Heart left ventricle (tissue), 16 donors: ENCODE results near the gene AAR2. TPM values are rescaled to one million over a fixed set of nuclear protein-coding genes. Genes with fewer than 3 reads are reported as not detected.

Source experiments
- ATAC-seq, 4 donors: fragments of 200-7000 bp; cut with Tn5 transposase; one replicate each; pipeline ENCODE4 v1.9.1; 2020 to 2022; ENCODE audit warnings: moderate library complexity in 4 of 4, mild to moderate bottlenecking in 3 of 4, moderate number of reproducible peaks in 1 of 4
- DNase-seq, 5 donors: peaks; one replicate each; pipeline ENCODE4 v3.0.0-alpha.2; 2020
- H3K27ac ChIP-seq, 12 donors: fragments of 200-600 bp; sonication (generic) in 4 of 12; one replicate each; pipeline versions ENCODE4 v1.5.0 to v1.8.0; 2016 to 2022; ENCODE audit warnings: mild to moderate bottlenecking in 2 of 12
- H3K27me3 ChIP-seq, 9 donors: fragments of 200-600 bp; sonication (generic) in 2 of 9; one replicate each; pipeline versions ENCODE4 v1.5.1 to v1.8.0; 2016 to 2022; ENCODE audit warnings: mild to moderate bottlenecking in 3 of 9
- H3K36me3 ChIP-seq, 9 donors: fragments of 200-600 bp; sonication (generic) in 2 of 9; one replicate each; pipeline versions ENCODE4 v1.5.0 to v1.8.0; 2018 to 2022; ENCODE audit warnings: mild to moderate bottlenecking in 2 of 9
- H3K4me1 ChIP-seq, 12 donors: fragments of 200-600 bp; sonication (generic) in 4 of 12; one replicate each; pipeline versions ENCODE4 v1.5.0 to v1.8.0; 2016 to 2022; ENCODE audit warnings: mild to moderate bottlenecking in 3 of 12
- H3K4me3 ChIP-seq, 12 donors: fragments of 200-600 bp; sonication (generic) in 4 of 12; one replicate each; pipeline versions ENCODE4 v1.5.0 to v1.8.0; 2017 to 2022; ENCODE audit warnings: mild to moderate bottlenecking in 9 of 12, moderate library complexity in 4 of 12
- H3K9me3 ChIP-seq, 12 donors: fragments of 200-600 bp; sonication (generic) in 4 of 12; one replicate each; pipeline versions ENCODE4 v1.5.0 to v1.8.0; 2016 to 2022; ENCODE audit warnings: mild to moderate bottlenecking in 1 of 12
- POLR2A ChIP-seq, 2 donors: fragments of 450-650 bp; IDR thresholded peaks; one replicate each; pipeline ENCODE4 v1.6.1; 2017; ENCODE audit warnings: antibody characterized with exemption in 2 of 2, mild to moderate bottlenecking in 2 of 2, moderate library complexity in 2 of 2
- WGBS, 4 donors: extraction: QIAGEN DNeasy Blood & Tissue Kit in 2 of 4; methylation state at CpG; one replicate each; pipeline versions ENCODE4 v1.1.5 to v1.1.7; 2013 to 2018; 5-methylcytosine and 5-hydroxymethylcytosine counted together
- intact Hi-C, 10 donors: fragments of 100-400 bp; cut with DNase I; formaldehyde crosslinking; loops; one replicate each; pipeline versions ENCODE4 v1.11.1 to v1.14.2; 2022
- polyA plus RNA-seq, 2 donors: library from polyadenylated mRNA; stranded (reverse); fragments of 200-250 nt; gene quantifications; one replicate each; pipeline ENCODE4 v1.2.3, GENCODE V29; 2013
- total RNA-seq, 9 donors: library from RNA; depleted of rRNA in 2 of 9; stranded (reverse); fragments of >200 nt in 2 of 9; fragmentation: NEBNext Ultra II Directional in 3 of 9; extraction: Animal tissue kit (Norgen Biotek cat#: 25700) in 3 of 9; gene quantifications; one replicate each; pipeline versions ENCODE4 v1.1.0 to v1.2.4, GENCODE V29; 2016 to 2023
- TF ChIP-seq, protein P1 (sequence below), 12 donors: fragments of 200-600 bp; sonication (generic) in 4 of 12; IDR thresholded peaks; one replicate each; pipeline versions ENCODE4 v1.5.0 to v1.8.0; 2018 to 2022; ENCODE audit warnings: antibody characterized with exemption in 12 of 12, mild to moderate bottlenecking in 5 of 12
- donor health status: ischemic (EF 13 %, LVEDD 7.1; RV severe dilation, severe dysfunction).
- donor health status: healthy with polysubstance abuse.
- donor health status: DM: no; HTN: yes; CAD: no.
- donor health status: DM: no; HTN: no; CAD: no.
- donor health status: ischemic (EF 25% LVEDD 6.9; RV normal size, moderate dysfunction).
- donor health status: ischemic (EF 25% LVEDD 5.7; RV mildly dilated, moderate dysfunction).
- donor health status: healthy.
- donor health status: DM: yes; HTN: yes; CAD: no.
- donor health status: ischemic (EF 35%, LVEDD 5.7; RV mildly dilated, moderate dysfunction).
- donor health status: nonischemic (EF 11% LVEDD 7.7; RV severe dilation, severe dysfunction).
- donor health status: DM: yes; HTN: yes; CAD: no.
- donor health status: PGD.
- donor health status: ischemic (EF 29% LVEDD 5.4; RV normal size, mild dysfunction).
- donor health status: nonischemic (EF 23%, LVEDD 6.1; RV moderate dilation, normal function).

Gene AAR2
- total and polyA plus RNA-seq, 11 donors, result 7.8 to 26.9 (median 16.8) TPM

DNA sequence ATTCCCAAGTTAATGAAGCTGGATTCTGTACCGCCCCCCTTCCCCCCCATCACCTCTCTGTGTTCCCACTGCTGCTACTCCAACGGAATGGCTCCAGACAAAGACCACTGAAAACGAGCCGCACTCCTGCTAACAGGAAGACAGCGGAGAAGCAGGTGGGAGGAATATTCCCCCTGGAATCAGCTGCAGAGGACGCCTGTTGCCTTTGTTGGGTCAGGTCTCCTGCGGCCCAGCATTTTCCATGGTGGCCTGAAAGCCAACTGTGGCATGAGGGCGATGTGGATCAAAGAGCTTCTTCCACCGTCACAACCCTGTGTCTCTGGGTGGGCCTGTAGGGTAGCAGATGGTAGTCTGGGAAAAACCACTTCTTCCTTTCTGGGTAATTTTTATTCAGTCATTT is 16.8 kb downstream of the AAR2 start:
- TF ChIP-seq, protein P1, sequence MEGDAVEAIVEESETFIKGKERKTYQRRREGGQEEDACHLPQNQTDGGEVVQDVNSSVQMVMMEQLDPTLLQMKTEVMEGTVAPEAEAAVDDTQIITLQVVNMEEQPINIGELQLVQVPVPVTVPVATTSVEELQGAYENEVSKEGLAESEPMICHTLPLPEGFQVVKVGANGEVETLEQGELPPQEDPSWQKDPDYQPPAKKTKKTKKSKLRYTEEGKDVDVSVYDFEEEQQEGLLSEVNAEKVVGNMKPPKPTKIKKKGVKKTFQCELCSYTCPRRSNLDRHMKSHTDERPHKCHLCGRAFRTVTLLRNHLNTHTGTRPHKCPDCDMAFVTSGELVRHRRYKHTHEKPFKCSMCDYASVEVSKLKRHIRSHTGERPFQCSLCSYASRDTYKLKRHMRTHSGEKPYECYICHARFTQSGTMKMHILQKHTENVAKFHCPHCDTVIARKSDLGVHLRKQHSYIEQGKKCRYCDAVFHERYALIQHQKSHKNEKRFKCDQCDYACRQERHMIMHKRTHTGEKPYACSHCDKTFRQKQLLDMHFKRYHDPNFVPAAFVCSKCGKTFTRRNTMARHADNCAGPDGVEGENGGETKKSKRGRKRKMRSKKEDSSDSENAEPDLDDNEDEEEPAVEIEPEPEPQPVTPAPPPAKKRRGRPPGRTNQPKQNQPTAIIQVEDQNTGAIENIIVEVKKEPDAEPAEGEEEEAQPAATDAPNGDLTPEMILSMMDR (IDR thresholded peaks at IDR 0.05), result no peak
- TF ChIP-seq POLR2A (IDR thresholded peaks at IDR 0.05), result no peak
- ATAC-seq (no peak), DNase-seq (no peak)
- Histone ChIP-seq H3K4me1 (peaks cover 0 to 9% (median 0%) of the 10 kb centered on the region in 12 donors), H3K4me3 (no peak overlapping the region), H3K27ac (no peak overlapping the region), H3K9me3 (no peaks in the 10 kb centered on the region), H3K36me3 (peaks cover 0 to 96% (median 58%) of the 10 kb centered on the region in 9 donors), H3K27me3 (no peaks in the 10 kb centered on the region)
- 93 to 97% (median 94%) methylated on average over 8 to 9 of the region's 9 CpGs for WGBS, 4 donors
- intact Hi-C loops, result no loop called here

DNA sequence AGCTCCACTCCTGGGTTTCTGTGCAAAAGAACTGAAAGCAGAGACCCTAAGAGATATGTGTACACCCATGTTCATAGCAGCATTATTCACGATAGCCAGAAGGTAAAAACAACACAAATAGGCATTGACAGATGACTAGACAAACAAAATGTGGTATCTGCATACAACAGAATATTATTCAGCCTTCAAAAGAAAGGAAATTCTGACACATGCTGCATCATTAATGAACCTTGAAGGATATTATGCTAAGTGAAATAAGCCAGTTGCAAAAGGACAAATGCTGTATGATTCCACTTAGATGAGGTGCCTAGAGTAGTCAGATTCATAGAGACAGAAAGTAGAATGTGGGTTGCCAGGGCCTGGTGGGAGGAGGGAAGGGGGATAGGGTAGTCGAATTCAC is 17.8 kb downstream of the AAR2 start:
- Histone ChIP-seq H3K27ac (no peak overlapping the region), H3K27me3 (no peaks in the 10 kb centered on the region), H3K36me3 (peaks cover 0 to 85% (median 47%) of the 10 kb centered on the region in 9 donors), H3K4me3 (no peak overlapping the region), H3K9me3 (no peaks in the 10 kb centered on the region), H3K4me1 (peaks cover 0 to 9% (median 0%) of the 10 kb centered on the region in 12 donors)
- TF ChIP-seq, protein P1 (IDR thresholded peaks at IDR 0.05), result no peak
- no peak for TF ChIP-seq POLR2A (IDR thresholded peaks at IDR 0.05)
- no peak for DNase-seq
- no peak for ATAC-seq
- whole genome bisulfite sequencing, 4 donors, result 81 to 87% (median 81%) methylated on average over 2 of the region's 2 CpGs
- intact Hi-C loops, result no loop called here

DNA sequence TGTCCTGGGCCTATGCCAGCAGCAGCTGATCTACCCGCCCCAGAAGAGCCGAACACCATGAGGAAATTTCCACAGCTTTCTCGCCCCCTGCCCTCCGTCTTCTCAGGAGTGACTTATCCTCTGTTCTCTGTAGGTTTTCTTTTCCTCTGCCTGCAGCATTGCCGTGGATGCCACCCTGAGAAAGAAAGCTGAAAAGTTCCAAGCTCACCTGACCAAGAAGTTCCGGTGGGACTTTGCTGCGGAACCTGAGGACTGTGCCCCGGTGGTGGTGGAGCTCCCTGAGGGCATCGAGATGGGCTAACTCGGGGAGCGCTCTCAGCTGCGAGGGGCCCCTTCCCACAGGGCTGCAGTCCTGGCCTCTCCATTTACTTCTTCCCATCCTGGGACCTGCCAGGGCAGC is 19.2 kb downstream of the AAR2 start:
- H3K36me3 ChIP-seq, result peaks cover 0 to 72% (median 41%) of the 10 kb centered on the region in 9 donors
- TF ChIP-seq, protein P1 (IDR thresholded peaks at IDR 0.05), result no peak
- no peak for TF ChIP-seq POLR2A (IDR thresholded peaks at IDR 0.05)
- peaks cover 0 to 9% (median 0%) of the 10 kb centered on the region in 12 donors for H3K4me1 ChIP-seq
- no peak overlapping the region for H3K27ac ChIP-seq
- DNase-seq, result no peak
- intact Hi-C loops, result no loop called here
- no peaks in the 10 kb centered on the region for H3K27me3 ChIP-seq
- WGBS, 4 donors, result 92 to 97% (median 95%) methylated on average over 12 of the region's 12 CpGs
- no peak overlapping the region for H3K4me3 ChIP-seq
- no peaks in the 10 kb centered on the region for H3K9me3 ChIP-seq
- no peak for ATAC-seq

DNA sequence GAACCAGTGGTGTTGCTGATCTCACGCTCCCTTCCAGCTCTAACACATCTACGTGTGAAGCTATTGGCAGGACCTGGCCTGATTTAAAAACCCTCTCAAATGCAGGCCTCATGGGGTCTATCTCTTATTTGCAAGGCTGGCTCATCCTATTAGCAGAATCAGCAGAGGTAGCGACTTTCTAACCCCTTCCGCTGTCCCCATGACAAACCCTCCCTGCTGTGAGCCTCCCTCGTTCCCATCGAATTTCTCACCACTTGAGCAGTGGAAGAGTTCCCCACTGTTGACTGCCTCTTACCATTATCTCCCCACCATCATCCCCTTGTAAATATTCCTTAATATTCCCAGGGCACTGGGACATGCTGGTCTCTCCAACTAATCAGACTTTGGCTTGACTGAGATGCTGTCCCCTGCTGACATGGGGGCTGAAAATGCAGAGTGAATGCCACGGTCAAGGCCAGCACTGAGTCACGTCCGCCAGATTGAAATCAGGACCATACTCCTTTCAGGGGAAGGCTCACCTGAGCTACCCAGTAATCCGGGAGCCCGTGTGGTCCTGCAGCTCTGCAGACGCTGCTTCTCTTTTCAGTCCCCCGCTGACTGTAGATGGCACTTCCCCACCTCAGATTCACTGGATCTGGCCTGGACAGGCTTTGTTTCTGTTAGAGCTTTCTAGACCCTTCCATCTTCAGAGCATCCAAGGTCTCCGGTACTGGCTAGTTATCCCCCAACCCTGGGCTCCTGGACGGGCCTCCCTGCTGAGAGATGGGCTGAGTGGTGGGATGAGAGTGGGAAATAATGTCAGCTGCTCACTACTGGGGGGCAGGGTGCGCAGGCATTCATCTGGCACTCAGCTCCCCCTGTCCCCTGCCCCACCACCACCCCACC is 23.1 kb downstream of the AAR2 start:
- DNase-seq, result no peak
- H3K27me3 ChIP-seq, result no peaks in the 10 kb centered on the region

More for the DNA sequence above, 23.1 kb downstream of the AAR2 start:
- intact Hi-C loops, result no loop called here
- no peak for ATAC-seq
- no peak overlapping the region for H3K27ac ChIP-seq
- TF ChIP-seq, protein P1 (IDR thresholded peaks at IDR 0.05), result no peak
- TF ChIP-seq POLR2A (IDR thresholded peaks at IDR 0.05), result no peak
- H3K9me3 ChIP-seq, result no peaks in the 10 kb centered on the region
- no peak overlapping the region for H3K4me3 ChIP-seq
- H3K36me3 ChIP-seq, result peaks cover 0 to 32% (median 25%) of the 10 kb centered on the region in 9 donors
- H3K4me1 ChIP-seq, result no peaks in the 10 kb centered on the region
- WGBS, 4 donors, result 55 to 60% (median 57%) methylated on average over 16 of the region's 16 CpGs
